ENCODE measurements around the gene DNAJC6. TPM values are rescaled to one million over a fixed set of nuclear protein-coding genes. Genes with fewer than 3 reads are reported as not detected.

Gene DNAJC6
- total and polyA plus RNA-seq, 12 donors, result 0.88 to 10.5 (median 5.2) TPM

DNA sequence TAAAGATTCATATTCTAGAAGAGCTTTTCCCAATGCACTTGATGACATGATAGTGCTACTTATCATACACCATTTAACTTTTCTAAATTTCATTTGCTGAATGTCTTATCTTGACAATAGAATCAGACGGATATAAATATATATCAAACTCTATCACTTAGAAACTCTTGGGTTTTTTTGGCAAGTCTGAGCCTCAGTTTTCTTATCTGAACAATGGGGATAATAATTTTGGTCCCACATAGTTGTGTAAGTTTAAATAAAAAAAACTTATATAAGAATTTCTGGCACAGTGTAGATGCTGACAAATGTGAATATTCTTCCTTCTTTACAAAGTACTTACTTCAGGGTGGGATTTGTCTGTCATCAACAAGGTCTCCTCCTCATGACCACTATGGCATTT is 89.7 kb downstream of the DNAJC6 start:
- DNase-seq, result no peak
- intact Hi-C loops (cut with DNase I), result no loop called here
- Histone ChIP-seq H3K27me3 (no peaks in the 10 kb centered on the region), H3K9me3 (no peaks in the 10 kb centered on the region), H3K36me3 (peaks cover 0 to 22% (median 0%) of the 10 kb centered on the region in 9 donors), H3K4me1 (peaks cover 0 to 7% (median 0%) of the 10 kb centered on the region in 9 donors), H3K4me3 (no peak overlapping the region), H3K27ac (no peak overlapping the region)
- TF ChIP-seq, protein P1, sequence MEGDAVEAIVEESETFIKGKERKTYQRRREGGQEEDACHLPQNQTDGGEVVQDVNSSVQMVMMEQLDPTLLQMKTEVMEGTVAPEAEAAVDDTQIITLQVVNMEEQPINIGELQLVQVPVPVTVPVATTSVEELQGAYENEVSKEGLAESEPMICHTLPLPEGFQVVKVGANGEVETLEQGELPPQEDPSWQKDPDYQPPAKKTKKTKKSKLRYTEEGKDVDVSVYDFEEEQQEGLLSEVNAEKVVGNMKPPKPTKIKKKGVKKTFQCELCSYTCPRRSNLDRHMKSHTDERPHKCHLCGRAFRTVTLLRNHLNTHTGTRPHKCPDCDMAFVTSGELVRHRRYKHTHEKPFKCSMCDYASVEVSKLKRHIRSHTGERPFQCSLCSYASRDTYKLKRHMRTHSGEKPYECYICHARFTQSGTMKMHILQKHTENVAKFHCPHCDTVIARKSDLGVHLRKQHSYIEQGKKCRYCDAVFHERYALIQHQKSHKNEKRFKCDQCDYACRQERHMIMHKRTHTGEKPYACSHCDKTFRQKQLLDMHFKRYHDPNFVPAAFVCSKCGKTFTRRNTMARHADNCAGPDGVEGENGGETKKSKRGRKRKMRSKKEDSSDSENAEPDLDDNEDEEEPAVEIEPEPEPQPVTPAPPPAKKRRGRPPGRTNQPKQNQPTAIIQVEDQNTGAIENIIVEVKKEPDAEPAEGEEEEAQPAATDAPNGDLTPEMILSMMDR (IDR thresholded peaks at IDR 0.05), result no peak
- no peak for ATAC-seq
- WGBS, 2 donors, result 83 to 90% methylated on average over 1 of the region's 1 CpG

DNA sequence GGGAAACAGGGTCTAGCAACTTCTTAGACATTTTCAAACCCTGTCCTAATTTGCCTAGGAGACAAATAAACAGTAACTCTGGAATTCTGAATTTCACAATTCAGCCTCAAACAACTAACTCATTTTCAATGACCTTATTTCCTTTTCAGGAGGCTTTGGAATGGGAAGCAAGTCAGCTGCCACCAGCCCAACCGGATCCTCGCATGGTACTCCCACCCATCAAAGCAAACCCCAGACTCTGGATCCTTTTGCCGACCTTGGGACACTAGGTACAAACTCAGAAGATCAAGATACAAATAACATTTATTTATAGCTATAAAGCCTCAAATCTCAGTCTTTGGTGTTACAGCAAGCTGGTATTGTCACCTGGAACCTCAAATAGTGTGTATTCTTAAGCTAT is 92.3 kb downstream of the DNAJC6 start:
- Histone ChIP-seq H3K27me3 (no peaks in the 10 kb centered on the region), H3K36me3 (peaks cover 0 to 12% (median 0%) of the 10 kb centered on the region in 9 donors), H3K9me3 (no peaks in the 10 kb centered on the region), H3K27ac (no peak overlapping the region), H3K4me3 (no peak overlapping the region), H3K4me1 (no peaks in the 10 kb centered on the region)
- ATAC-seq, result no peak
- TF ChIP-seq, protein P1 (IDR thresholded peaks at IDR 0.05), result no peak
- 77 to 79% methylated on average over 3 of the region's 3 CpGs for WGBS, 2 donors
- DNase-seq, result no peak
- intact Hi-C loops (cut with DNase I), result no loop called here

DNA sequence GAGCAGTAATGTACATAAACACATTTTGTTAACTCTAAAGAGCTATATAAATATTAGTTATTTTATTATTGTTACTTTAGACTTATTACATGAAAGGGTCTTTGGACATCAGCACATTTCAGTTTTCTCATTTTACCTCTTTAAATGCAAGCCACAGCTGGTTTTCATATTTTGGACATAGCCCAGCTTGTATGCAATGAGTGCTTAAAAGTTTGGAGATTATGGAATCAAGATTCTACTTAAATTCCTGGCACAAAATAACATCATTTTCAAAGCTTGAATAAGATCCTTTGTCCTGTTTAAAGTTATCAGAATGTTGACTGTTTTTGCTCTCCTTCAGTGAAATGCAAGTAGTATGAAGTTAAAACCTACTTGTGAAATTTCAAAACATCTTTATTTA is 95.6 kb downstream of the DNAJC6 start:
- TF ChIP-seq, protein P1 (IDR thresholded peaks at IDR 0.05), result no peak
- Histone ChIP-seq H3K4me3 (no peak overlapping the region), H3K4me1 (no peaks in the 10 kb centered on the region), H3K27ac (no peak overlapping the region), H3K9me3 (no peaks in the 10 kb centered on the region), H3K36me3 (peaks cover 0 to 11% (median 0%) of the 10 kb centered on the region in 9 donors), H3K27me3 (no peaks in the 10 kb centered on the region)
- intact Hi-C loops (cut with DNase I), result no loop called here
- DNase-seq (no peak), ATAC-seq (no peak)

DNA sequence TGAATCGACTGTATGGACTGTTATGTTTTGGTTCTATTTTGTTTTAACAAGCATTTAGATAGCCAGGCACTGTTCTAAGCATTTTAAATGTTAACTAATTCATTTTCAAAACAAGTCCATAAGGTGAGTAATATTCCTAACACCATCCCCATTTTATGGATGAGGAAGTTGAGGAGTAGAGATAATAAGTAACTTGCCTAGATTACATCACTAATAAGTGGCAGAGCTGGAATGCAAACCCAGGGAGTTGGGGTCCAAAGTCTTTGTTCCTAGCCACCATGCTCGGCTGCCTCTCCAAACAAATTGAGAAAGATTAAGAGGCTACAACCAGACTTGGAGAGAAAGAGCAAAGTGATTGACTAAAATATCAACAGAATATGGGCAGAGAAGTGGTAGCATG is 98.5 kb downstream of the DNAJC6 start:
- 85 to 90% methylated on average over 2 of the region's 2 CpGs for WGBS, 2 donors
- no peaks in the 10 kb centered on the region for H3K27me3 ChIP-seq
- no peak overlapping the region for H3K4me3 ChIP-seq
- no peak for DNase-seq
- H3K4me1 ChIP-seq, result no peaks in the 10 kb centered on the region
- intact Hi-C loops (cut with DNase I), result no loop called here
- TF ChIP-seq, protein P1 (IDR thresholded peaks at IDR 0.05), result no peak
- H3K27ac ChIP-seq, result no peak overlapping the region
- no peaks in the 10 kb centered on the region for H3K9me3 ChIP-seq
- no peak for ATAC-seq
- H3K36me3 ChIP-seq, result peaks cover 0 to 12% (median 0%) of the 10 kb centered on the region in 9 donors

Data from heart right ventricle (tissue), 16 donors.